HG03558 (cell line): ENCODE measurements around the gene ARHGAP10.
"Not testable (repeated sequence)": the region's sequence is repeated elsewhere in the genome, so short reads cannot be mapped to it uniquely, and the experiment has no call there.

Experiments used
- ATAC-seq: cut with Tn5 transposase; IDR thresholded peaks from one replicate; pipeline ENCODE4 v1.9.1; 2021; ENCODE audit warnings: moderate number of reproducible peaks; ENCODE audit not compliant: unreplicated experiment; ENCODE audit errors: extremely low read depth

Gene ARHGAP10

DNA sequence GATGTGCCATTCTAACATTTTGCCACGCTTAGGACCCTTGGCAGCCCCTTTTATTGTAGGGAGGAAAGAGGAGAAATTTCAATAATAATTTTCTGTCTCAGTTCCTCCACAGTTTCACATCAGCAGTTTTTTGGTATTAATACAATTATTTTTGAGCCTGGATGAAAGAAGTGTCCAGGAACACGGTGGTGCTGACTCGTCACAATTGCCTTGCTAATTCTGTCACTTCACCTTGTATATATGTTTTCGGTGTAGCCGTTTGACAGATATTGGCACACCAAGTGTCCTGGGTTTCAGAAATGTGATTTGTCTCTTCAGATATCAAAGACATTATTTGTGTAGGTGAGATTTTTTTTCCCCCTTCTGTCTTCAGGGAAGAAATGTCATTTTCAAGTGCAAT is 142.2 kb downstream of the ARHGAP10 start:
- ATAC-seq = no peak

DNA sequence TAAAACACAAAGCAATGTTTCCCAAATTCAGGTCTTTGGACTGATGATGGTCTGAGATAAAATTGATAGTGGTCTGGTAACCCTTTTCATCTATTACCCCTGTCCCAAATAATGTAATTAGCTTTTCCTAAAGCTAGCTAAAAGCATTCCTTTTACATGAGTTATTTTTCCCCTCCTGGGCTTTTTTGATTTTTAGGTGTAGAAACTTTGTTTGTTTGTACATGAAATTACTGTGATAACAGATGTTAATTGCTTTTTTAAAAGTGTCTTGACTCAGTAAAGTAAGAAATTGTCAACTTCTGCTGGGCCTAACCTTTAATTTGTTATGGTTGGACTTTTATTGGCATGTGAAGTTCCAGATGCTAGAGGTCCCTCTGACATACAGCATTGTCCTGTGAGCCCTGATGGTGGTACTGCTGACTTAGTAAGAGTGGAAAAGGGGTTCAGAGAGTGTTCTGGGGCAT is 145.5 kb downstream of the ARHGAP10 start:
- no peak for ATAC-seq

DNA sequence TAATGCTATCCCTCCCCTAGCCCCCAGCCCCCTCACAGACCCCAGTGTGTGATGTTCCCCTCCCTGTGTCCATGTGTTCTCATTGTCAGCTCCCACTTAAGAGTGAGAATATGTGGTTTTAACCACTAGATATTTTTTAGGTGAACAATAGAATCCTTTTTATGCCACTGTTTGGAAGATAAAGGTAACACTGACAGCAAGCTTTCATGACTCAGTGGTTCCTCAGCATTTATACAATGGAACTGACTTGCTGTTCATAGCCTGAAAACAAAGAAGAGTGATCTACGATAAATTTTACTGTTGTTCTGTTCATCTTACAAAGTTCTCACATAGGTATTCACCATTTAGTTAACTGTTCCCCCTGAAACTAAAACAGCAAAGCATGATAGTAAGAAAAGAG is 147.8 kb downstream of the ARHGAP10 start:
- no peak for ATAC-seq

DNA sequence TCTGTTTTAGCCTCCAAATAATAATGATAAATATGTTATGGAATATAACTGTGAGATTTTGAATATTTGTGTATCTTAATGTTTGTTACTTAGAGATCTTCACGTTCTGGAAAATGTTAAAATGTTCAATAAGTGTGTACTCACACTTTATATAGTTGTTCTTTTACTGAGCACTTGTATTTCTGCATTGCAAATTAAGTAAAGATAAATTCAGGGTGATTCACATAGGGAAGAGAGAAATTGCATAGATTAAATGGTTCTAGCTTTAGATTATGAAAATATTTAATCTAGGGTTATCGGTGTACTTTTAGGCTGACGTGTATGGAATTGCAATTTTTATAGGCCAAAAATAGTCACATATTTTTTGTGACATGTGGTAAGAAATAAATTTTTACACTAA is 148.6 kb downstream of the ARHGAP10 start:
- ATAC-seq = no peak

DNA sequence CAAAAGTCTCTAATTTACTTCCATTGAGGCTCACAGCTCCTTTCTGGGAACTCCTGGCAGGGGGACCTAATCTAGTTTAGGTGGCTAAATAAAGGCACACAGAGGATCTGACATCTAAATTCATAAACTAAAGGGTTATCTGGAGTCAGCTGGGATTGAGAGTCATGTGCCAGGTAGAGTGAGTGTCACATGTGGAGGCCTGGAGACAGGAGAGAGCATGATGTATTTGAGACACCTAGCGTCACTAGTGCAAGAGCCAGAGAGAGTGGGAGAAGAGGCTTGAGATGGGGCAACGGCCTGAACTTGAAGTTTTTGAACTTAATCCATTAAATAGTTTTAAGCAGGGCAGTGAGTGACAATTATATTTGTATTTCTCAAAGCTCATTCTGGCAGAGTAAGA is 152.6 kb downstream of the ARHGAP10 start:
- no peak for ATAC-seq

DNA sequence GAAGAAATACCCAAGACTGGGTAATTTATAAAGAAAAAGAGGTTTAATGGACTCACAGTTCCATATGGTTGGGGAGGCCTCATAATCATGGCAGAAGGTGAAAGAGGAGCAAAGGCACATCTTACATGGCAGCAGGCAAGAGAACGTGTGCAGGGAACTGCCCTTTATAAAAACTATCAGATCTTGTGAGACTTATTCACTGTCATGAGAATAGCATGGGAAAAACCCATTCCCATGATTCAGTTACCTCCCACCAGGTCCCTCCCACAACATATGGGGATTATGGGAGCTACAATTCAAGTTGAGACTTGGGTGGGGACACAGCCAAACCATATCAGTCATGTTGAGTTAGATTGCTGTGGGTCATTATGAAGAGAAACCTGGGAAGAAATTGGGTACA is 153.3 kb downstream of the ARHGAP10 start:
- ATAC-seq = not testable (repeated sequence)

DNA sequence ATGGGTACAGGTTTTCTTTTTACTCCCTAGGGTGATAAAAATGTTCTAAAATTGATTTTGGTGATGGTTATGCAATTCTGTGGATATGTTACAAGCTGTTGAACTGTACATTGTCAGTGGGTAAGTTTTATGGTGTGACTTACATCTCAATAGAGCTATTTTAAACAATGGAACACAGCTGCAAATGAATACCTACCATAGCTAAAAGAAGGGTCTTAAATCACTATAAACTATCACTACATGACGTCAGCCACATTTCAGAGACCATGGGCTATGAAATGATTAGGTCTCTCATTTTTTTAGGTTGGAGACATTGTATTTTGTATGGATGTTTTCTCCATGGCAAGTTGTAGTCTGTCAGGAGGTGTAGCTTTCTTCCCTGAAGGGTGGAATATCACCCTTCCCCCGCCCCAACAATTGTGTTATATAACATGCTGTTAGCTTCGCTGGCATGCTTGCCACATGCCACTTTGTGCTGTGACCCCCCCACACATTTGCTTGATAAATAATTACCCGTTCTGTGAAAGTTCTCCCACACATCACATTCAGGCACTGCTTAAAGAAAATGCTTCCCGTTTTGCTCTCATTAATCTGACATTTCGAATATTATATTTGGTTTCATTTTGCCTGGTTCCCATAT is 159.7 kb downstream of the ARHGAP10 start:
- no peak for ATAC-seq

DNA sequence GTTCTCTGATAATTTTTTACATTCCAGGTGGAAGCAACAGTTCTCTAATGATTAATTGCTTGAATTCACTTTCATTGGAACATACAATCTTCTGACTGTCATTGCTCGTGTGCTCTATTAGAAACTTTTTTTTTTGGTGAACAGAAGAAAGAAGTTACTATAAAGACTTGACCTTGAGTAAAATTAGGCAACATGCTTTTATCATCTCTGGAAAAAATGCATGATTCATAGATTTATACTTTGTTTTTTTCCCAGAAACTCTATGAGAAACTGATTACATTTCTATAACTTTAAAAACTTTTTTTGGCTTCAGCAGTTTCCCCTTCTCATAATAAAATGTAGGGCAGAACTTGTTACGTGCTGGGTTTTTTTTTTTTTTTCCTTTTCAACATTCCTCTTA is 167.6 kb downstream of the ARHGAP10 start:
- ATAC-seq = no peak

DNA sequence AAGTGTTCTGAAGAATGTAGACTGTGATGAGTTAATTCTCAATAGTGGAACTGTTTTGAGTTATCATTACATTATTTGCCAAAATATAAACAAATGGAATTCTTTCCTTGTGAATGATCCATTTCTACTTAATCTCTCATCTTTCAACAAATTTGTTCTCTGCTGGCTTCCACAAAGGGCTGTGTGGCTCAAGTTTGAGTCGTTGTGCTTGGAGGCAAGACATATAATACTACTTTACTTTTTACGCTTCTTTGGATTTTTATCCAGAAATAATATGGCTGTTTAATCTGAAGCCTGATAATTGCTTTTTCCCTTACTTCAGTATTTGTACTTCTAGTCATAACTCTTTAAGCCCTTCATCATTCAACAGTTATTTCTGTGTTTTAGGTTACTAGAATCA is 169.5 kb downstream of the ARHGAP10 start:
- no peak for ATAC-seq

DNA sequence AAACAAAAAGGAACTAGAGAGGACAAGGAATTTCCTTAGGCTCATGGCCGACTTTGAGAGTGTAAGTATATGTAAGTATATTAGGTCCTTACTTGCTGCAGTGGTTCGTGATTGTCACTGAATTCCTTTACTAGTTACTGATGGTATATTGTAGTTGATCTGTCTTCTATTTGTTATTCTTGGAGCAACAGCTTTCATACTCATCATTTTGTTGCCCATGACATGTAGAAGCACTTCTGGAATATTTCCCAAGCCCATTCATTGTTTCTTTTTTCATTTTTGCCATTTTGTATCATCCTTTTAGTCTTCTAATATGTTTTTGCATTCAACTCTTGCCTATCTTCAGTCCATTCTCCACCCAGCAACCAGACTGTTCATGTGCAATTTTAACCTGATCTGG is 170.0 kb downstream of the ARHGAP10 start:
- no peak for ATAC-seq

DNA sequence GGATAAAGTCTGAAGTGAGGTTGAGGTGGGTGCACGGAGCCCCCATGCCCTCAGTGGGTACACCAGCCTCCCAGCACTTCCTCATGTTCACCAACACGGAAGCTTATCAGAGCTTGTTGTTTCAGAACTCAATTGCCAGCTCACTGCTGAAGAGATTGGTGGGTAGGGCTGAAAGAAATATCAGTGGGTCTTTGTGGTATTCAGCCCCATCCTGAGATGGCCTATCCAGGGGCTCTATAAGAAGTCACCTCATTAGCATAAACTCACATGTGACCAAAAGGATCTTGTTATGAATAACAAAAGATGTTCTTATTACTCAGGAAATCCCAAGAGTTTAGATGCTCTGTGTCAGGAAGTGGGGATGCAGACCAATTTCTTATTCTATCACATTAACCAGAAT is 177.3 kb downstream of the ARHGAP10 start:
- ATAC-seq = no peak

DNA sequence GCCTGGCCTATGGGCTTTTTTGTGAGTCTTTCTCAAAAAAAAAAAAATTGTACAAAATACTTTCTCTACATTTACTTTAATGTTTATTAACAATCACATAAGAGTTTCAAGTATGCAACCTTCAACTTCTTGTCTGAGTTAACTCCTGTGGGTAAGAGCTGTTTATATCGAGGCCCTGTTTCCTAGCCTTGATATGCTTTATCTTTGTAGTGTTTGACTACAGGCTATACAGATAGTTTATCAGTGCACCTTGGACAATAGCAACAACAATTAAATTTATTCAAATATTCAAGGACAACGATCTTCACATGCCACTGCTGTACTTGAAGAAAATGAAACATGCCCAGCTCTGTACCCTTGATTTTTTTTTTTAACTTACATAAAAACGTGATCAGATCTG is 178.4 kb downstream of the ARHGAP10 start:
- no peak for ATAC-seq

DNA sequence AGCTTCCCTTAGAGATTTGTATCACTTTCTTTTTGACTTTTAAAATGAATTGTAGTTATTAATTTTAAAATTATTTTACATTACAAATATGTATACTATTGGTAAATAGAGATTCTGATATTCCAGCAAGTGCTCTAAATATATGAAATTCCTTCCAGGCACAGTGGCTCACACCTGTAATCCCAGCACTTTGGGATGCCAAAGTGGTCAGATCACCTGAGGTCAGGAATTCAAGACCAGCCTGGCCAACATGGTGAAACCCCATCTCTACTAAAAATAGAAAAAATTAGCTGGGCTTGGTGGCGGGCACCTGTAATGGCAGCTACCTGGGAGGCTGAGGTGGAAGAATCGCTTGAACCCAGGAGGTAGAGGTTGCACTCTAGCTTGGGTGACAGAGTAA is 180.2 kb downstream of the ARHGAP10 start:
- ATAC-seq = not testable (repeated sequence)

DNA sequence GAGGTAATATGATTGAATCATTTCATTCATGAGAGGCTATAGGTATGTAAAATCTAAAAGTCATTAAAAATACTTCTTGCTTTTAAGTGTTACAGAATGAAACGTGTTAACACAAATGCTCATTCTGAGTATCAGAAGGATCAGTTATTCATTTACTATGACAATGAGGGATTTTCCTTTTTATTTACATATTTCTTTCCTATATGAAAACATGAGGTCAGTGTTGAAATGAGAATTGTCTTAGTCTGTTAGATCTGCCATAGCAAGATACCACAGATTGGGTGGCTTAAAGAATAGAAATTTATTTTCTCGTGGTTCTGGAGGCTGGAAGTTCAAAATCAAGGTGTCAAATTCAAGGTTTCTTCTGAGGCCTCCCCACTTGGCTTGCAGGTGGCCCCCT is 181.2 kb downstream of the ARHGAP10 start:
- ATAC-seq = no peak

DNA sequence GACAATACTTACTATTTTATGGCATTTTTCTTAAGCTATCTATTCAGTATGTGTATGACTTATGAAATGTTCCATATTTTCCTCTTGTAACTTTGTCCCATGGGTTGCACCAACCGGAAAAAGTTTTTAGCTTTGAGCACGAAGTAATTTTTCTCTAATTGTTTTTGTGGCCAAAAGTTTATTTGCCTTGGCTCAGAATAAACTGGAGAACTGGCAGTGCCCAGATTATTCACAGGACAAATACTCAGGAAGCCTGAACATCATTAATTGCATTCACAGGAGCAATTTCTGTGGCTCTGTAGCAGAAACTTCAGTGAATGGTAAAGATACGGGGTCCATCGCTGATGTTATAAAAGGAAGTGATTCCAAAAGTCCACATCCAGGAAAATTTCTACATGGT is 184.5 kb downstream of the ARHGAP10 start:
- ATAC-seq = no peak

DNA sequence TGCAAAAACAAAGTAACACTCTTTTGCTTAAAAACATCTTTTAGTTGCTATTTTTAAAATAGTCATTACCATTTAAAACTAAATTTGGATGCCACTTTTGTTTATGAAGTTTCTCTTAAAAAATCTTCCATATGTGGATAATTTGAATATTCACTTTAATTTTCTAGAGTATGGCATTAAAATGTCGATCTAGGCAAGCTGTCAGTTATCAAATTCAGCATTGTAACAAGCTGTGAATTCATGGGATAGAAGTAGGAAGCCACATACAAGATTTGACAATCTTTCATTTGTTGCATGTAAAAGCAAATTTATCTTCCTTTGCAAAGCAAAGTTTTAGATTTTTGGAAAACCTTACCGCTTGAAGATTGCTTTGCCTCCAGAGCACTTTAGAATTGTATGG is 191.5 kb downstream of the ARHGAP10 start:
- ATAC-seq = no peak

DNA sequence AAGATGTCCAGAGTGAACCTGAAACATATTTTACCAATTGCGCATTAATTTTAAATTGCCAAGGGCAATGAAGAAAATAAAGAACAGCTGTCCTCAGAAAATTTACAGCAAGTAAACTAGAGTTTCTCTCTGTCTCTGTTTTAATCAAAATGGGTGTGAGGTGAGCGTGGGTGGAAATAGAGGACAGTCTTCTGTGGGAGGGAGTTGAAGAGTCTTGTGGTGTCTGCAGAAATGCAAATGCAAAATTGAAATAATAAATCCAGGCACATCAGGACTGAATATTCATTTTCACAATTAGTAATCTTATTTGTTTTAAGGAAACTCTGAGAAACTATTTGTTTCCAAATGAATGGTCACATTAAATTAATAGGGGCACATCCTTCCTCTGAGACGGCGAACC is 192.0 kb downstream of the ARHGAP10 start:
- no peak for ATAC-seq

DNA sequence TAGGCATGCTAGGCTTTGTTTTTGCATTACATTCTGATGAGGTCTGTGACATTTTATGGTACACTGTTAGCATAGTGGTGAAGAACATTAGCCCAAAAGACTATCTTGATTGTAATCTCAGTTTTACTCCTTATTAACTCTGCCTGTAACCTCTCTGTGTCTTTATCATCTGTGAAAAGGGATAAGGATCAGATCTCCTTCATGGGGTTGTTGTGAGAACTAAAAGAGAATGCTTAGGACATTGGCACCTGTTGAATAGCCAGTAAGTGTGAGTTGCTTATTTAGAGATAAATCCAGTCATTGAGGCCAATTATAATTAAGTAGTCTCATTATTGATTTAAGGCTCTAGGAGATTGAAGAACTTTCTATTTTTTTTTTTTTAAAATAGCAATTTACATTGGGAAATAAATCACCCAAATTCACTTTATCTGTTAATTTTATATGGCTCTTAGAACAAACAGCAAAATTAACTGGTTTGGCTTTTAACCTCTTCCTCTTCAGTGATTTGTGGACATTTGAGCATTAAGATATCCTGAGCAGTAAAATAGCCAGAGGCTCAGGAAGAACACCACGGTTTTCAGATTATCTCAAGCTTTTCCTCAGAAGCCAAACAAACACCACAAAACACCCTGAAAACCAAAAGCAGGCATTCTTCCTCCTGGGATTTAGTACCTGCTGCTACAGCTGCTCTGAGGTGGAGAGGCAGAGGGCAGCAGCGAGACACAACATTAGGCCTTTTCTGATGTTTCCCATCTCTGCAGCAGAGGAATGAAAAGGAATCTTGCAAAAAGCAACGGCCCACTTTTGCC is 192.9 kb downstream of the ARHGAP10 start:
- ATAC-seq = no peak

DNA sequence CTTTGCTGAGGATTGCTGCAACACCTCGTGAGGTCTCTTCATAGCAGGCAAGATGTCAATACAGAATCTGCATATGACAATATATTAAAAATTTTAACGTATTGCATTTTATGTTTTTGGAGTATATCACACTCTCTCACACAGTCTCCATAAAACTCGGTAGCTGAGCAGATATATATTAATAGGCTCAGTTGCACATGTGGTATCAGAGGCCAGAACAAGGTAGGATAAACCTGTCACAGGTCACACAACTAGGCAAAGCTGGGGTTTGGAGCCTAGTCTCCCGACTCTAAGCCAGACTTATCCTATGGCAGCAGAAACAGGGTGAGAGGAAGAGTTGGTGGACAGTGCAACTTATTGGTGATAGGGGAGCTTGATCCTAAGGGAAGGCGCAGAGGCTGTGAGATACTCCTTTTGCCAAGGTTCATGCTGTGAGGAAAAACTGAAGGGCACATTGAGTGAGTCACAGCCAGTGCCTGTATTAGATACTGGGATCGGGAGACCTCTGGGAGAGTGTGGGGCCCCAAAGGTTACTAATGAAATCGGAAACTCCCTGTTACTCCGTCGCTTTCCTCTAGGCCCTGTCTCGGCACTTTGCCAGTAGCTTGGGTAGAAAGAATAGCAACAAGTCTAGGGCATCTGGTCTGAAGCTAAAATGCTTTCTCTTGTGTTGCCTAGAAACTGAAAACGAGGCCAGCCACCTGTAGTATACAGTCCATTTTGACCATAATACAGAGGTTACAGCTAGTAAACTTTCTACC is 195.7 kb downstream of the ARHGAP10 start:
- ATAC-seq = no peak

DNA sequence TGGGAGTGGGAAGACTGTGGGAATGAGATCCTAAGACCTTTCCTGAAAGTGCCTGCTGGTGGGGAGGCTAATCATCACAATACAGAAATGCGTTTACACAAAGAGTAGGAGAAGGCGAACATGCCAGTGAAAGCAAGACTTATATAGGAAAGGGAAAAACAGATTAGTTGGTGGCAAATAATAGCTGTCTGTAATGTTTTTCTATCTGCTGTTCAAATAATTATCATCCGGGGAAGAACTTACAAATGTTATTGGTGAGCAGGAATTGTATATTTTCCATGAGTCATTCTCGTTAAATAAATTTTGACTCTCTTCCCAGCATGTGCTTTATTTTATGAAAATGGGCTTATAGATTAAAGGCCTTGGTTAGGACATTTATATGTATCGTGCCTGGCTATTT is 196.5 kb downstream of the ARHGAP10 start:
- ATAC-seq = no peak

DNA sequence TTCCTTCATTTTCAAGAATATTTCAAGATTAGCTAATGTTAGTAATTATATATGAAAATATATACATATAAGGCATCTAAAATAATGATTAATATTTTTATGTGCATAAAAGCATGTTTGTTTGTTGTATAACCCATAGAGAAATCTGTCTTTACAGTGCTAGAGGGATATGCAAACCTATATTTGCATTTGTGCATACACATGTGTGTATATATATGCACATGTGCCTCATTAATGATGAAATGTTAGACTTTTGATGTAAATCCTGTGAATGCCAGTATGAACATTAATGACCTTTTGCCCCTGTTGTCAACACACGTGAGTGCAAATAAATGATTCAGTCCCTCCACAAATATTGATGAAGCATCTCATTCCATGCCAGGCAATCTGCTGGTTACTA is 197.9 kb downstream of the ARHGAP10 start:
- no peak for ATAC-seq
